HG03575 (cell line): Measurements from ENCODE around the gene TXNDC17.
"Not testable (repeated sequence)": the region's sequence is repeated elsewhere in the genome, so short reads cannot be mapped to it uniquely, and the experiment has no call there.

ENCODE experiments used
- ATAC-seq: cut with Tn5 transposase; IDR thresholded peaks from one replicate; pipeline ENCODE4 v1.9.1; 2021; ENCODE audit not compliant: unreplicated experiment, insufficient number of reproducible peaks, low FRiP score; ENCODE audit errors: extremely low read depth

The TXNDC17 gene

DNA sequence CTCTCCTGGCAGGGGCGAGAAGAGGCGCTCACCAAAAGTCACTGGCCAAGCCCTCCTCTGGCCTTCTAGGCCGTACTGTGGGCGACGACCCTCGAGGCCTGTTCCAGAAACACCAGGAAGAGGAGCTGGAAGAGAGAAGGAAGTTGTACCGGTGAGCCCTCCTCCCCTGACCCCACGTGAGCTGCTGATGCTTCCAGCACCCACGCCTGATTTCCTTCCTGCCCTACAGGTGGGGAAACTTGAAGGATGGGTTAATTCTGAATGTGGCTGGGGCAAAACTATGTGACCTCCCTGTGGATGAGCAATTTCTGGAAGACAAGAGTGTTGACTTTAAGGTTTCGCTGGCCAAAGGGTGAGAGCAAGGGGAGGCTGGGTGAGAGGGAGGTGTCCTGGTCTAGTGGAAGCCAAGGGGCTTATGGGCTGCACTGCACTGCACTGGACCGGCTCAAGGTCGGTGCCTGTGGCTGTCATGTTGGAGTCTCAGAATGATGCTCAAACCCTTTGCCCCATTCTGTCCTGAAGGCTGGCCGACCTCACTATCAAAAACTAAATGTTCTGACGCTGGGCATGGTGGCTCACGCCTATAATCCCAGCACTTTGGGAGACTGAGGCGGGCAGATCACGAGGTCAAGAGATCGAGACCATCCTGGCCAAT lies 16.9 kb downstream of the TXNDC17 start:
- no peak for ATAC-seq

- not testable (repeated sequence) for ATAC-seq
Measured at GRCh38 chr17:6658411-6658810, 17.6 kb downstream of the TXNDC17 start.

DNA sequence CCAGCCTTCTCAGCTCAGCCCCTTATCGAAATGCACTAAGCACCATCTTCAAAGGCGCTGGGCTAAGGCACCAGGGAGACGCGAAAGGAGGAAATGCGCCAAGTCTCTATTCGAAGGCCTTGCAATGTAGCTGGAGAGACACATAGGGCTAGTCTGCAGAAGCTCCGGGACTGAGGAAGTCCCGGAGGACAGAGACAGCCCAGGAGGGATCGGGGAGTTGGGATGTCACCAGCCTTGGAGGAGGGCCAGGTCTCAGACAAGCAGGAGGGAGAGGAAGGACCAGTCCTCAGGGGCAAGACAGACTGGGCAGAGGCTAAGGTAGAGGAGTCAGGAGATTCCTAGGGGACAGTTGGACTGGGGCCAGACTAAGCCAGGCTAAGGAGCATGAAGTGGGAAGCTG lies 19.2 kb downstream of the TXNDC17 start:
- no peak for ATAC-seq

- ATAC-seq, result no peak
Measured at GRCh38 chr17:6660805-6661463, 20.1 kb downstream of the TXNDC17 start.

- ATAC-seq, result no peak
Measured at GRCh38 chr17:6661464-6661848, 20.6 kb downstream of the TXNDC17 start.

DNA sequence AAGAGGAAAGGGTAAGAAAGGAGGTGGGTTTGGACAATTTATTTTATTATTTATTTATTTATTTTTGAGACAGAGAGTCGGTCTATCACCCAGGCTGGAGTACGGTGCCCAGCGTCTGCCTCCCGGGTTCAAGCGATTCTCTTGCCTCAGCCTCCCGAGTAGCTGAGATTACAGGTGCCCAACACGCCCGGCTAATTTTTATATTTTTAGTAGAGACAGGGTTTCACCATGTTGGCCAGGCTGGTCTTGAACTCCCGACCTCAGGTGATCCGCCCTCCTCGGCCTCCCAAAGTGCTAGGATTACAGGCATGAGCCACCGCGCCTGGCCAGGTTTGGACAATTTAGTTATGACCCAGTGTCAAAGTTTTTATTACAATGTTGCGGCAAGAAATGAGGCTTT lies 22.3 kb downstream of the TXNDC17 start:
- not testable (repeated sequence) for ATAC-seq

DNA sequence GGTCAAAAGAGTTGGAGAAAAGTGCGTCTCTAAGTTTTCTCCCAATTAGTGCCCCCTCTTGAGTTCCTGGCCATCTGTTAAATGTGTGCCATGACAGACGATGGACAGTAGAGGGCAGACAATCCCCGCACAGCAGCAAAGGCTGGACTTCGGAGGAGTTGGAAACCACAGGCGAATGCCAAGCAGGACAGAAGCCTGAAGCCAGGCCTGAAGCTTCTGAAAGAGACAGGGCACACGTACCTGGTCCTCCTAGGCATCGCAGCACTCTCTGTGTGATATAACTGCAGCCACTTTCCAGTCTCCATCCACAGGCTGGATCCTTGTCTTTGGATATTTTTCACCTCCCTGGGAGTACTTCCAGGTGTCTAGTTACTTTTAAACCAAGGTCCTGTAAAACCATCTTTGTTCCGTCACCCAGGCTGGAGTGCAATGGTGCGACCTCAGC lies 25.2 kb downstream of the TXNDC17 start:
- ATAC-seq, result no peak

DNA sequence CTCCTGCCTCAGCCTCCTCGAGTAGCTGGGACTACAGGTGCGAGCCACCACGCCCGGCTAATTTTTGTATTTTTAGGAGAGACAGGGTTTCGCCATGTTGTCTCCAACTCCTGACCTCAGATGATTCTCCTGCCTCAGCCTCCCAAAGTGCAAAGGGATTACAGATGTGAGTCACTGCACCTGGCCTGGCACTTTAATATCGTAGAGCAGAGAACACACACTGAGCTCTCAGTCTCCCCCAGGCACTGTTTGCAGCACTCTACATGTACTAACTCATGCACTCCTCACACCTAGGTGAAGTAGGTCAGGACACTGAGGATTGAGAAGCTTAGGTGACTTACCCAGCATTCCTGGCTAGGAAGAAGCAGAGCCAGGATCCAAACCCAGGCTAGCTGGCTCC lies 25.7 kb downstream of the TXNDC17 start:
- ATAC-seq, result no peak

- ATAC-seq, result no peak
Measured at GRCh38 chr17:6667516-6667915, 26.7 kb downstream of the TXNDC17 start.

- no peak for ATAC-seq
Measured at GRCh38 chr17:6668219-6668618, 27.4 kb downstream of the TXNDC17 start.

DNA sequence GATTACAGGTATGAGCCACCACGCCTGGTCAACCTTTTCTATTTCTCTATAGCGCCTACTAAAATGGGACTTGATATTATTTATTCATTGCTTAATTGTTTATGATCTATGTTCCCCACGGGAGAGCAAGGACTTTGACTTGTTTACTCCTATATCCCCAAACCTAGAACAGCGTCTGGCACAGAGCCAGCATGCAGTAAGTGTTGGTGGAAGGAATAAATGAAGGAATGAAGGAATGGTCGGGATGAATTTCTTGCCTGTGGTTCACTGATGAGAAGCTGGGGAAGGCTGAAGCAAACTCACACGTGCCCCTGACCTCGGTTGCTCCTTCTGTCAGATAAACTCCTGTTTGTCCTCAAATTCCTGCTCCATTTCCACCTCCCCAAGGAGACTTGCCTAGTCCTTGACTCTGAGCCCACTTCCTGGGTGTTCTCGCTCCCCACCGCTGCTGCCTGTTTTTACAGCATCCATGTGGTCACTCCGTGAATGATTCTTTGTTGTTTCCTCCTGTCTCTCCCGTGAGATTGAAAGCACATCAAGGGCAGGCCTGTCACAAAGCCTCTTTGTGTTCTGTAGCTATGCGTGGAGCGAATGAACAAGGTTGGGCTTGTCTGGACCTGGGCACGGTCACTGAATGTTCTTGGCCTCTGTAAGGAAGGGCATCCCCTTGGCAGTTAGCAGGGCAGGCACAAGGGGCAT lies 28.0 kb downstream of the TXNDC17 start:
- no peak for ATAC-seq

DNA sequence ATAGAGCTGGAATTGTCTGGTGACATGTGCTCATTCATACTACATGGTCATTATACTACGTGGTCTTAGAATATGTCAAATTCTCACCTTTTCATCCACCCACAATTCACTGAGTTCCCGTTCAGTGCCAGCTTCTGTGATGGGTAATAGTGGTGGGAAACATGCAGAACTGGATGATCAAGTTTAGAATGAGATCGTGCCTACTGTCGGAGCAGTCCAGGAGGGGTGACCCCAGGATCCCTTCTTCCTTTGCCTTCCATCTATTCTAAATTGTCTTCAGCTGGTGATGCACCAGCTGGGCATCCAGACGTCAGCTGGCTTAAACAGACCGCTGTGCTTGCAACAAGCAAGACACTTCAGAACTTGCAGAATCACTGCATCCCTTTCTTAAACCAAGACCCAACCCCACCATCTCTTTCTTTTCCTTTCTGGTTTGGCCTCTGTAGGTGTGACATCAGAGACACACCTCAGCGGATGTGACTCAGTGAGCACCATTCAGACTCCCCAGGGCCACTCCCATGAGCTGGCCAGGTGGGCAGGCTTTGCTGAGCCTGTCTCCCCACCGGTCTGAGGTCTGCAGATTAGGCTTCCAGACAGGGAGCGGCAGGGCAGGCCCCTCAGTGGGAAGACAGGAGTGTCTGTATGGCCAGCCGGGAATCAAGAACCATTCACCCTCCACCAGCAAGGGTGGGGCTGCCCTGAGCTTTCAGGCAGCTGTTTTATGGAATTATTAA lies 28.8 kb downstream of the TXNDC17 start:
- no peak for ATAC-seq

DNA sequence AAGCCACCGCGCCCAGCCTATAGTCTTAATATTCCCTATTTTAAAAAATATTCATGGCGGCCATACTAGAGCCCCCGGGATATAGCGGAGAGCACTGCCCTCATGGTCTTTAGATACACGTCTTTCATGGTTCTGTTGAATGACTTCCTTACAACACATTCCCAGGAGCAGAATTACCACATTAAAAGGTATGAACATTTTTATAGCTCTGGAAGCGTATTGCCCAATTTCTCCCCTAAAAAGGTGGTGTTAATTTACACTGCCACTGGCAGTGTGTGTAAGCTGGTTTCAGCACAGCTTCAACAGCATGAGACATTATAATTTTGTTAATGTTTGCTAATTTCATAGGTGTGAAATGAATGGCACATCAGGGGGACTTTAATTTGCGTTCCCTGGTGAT lies 29.7 kb downstream of the TXNDC17 start:
- ATAC-seq, result no peak

- no peak for ATAC-seq
Measured at GRCh38 chr17:6670999-6671398, 30.1 kb downstream of the TXNDC17 start.

DNA sequence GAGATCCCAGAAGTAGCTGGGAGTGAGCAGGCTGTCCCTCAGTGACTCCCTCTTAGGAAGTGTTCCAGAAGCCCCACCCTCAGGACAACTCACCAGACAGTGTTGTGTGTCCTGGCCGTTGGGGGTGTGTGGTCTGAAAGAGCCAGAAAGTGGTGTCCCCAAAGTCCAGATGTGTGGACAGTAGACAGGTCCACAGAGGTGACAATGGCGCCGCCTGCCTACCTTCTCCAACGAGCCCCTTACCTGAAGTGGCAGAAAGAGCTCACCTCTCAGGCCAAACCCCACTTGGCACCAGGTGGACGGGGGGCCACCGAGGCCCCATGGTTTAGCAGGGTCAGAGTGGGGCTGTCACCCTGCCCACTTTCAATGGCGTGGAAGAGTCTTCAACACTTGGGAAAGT lies 30.6 kb downstream of the TXNDC17 start:
- ATAC-seq, result no peak

- no peak for ATAC-seq
Measured at GRCh38 chr17:6674586-6674985, 33.7 kb downstream of the TXNDC17 start.

DNA sequence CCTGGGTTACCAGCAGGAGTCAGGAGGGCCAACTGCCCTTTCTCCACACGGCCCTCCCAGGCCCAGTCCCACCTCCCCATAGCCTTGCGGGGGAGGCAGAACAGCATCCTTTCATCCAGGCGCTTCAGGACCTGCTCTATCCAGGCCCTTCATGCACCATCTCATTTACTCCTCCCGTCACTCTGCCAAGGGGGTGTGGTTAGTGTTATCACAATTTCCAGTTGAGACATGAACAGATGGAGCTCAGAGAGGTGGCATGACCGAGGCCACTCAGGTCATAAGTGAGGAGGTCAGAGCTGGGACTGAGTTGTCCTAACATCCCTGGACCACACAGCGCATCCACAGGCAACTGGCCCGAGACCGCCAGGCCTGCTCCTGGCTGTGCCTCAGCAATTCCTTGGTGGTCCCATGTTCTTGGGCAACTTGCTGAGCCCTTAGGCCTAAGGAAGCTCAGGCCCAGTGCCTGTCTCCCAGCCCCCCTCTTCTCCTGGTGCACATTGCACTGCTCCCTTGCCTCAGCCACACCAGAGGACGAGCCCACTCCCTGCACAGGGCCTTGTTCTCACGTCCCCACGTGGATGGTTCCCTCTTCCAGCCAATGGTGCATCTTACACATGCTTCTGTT lies 34.5 kb downstream of the TXNDC17 start:
- ATAC-seq, result no peak

- ATAC-seq, result no peak
Measured at GRCh38 chr17:6676802-6677157, 35.9 kb downstream of the TXNDC17 start.

DNA sequence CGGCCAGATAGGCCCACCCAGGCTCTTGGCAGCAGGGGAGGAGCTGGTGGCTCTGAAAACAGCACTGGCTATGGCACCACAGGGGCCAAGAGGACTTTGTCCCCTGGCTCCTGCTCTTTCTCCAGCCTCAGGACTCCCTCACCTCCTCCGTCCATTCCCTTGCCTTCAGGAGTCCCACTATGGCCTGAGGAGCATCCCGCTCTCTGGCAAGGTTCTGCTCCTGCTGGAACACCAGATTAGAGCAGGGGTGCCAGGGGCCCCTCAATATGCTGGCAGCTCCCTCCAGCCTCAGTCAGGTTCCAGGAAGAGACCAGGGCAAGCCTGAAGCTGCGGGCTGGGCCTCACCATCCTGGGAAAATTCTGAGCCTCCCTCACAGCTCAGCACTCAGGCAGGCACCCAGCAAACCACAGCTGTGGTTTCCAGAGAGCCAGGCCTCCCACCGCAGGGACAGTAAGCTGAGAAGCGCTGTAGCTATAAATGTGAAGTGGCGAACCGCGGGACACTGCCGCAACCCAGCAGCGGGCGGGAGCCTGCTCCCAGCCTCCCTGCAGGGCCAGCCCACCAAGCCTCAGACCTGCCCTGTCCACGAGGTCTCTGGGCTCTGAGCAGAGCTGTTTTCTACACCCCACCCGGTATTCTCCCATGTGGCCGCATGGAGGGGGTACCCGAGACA lies 36.4 kb downstream of the TXNDC17 start:
- no peak for ATAC-seq
